NCI-H2107 treated with DMSO at 0.1 percent for 48 hours (cell line): ENCODE measurements around the gene TKT.
"Not testable (repeated sequence)": the region's sequence is repeated elsewhere in the genome, so short reads cannot be mapped to it uniquely, and the experiment has no call there.

Experiments used
- DNase-seq: peaks from one replicate; lab custom pipeline; 2025; ENCODE audit not compliant: unreplicated experiment; lab: John Stamatoyannopoulos, UW

The TKT gene, protein sequence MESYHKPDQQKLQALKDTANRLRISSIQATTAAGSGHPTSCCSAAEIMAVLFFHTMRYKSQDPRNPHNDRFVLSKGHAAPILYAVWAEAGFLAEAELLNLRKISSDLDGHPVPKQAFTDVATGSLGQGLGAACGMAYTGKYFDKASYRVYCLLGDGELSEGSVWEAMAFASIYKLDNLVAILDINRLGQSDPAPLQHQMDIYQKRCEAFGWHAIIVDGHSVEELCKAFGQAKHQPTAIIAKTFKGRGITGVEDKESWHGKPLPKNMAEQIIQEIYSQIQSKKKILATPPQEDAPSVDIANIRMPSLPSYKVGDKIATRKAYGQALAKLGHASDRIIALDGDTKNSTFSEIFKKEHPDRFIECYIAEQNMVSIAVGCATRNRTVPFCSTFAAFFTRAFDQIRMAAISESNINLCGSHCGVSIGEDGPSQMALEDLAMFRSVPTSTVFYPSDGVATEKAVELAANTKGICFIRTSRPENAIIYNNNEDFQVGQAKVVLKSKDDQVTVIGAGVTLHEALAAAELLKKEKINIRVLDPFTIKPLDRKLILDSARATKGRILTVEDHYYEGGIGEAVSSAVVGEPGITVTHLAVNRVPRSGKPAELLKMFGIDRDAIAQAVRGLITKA

DNA sequence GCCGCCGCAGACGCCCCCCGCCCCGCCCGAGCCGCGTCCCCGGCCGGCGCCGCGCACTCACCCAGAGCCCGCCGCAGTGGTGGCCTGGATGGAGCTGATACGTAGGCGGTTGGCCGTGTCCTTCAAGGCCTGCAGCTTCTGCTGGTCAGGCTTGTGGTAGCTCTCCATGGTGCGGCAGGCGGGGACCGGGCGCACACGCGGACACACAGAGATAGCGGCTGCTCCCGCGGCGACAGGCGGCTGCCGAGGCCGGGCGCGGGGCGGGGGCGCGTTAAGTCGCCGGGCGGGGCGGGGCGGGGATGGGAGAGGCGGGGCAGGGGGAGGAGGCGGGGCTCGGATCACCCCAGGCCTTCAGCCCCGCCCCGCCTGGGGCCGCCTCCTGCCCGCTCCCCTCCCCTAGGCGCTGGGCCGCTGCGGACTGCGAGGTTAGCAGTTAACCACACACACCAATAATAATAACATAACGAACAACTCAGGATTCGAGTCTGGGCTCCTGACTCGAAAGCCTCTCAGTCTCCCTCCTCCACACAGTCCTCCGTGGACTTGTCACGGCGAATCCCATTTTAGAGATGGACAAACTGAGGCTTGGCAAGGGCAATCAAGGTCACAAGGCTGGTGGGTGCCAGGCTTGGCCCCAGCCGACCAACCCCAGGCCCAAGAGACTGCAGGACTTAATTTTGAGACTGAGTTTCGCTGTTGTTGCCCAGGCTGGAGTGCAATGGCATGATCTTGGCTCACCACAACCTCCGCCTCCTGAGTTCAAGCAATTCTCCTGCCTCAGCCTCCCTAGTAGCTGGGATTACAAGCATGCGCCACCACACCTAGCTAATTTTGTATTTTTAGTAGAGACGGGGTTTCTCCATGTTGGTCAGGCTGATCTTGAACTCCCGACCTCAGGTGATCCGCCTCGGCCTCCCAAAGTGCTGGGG, at the start of gene TKT:
TSS of gene TKT (minus strand) at position 248 of the 929 bp plus-strand sequence. CDS start at position 168, 80 bp downstream.
- DNase-seq: peak; percentile 30

- DNase-seq: no peak
Observed at GRCh38 chr3:53303957-53304356, 48.1 kb upstream of the TKT start.

DNA sequence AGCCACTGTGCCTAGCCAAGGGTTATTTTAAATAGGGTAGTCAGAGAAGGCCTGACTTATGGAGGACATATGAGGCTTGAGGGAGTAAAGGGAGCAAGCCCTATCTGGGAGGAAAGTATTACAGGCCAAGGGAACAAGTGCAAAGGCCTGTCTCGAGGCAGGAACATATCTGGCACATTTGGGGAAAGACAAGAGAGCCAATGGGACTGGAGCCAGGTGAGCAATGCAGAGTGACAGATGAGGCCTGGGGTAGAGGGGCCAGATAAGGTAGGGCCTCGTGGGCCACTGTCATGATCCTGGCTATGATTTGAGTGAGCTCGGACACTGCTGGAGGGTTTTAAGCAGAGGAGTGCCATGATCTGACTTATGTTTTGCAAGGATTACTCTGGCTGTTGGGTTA, 47.7 kb upstream of the TKT start:
- no peak for DNase-seq

- no peak for DNase-seq
Observed at GRCh38 chr3:53300826-53301225, 45.0 kb upstream of the TKT start.

DNA sequence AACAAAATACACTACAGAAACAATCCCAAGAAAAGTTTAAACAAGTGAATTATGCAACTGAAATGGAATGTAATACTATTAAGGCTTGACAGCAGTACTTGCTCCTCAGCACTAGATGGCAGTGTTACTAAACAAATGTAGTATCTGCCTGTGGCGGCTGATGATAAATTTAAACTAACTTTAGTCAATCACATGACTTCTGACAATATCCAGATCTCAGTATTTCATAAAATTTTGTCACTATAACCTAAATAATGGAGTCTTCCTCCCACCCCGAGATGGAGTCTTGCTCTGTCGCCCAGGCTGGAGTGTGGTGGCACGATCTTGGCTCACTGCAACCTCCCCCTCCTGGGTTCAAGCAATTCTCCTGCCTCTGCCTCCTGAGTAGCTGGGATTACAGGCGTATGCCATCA, 43.8 kb upstream of the TKT start:
- peak; percentile 31 for DNase-seq

GRCh38 chr3:53295410-53295809, 39.6 kb upstream of the TKT start:
- DNase-seq: no peak

GRCh38 chr3:53293867-53294266, 38.0 kb upstream of the TKT start:
- no peak for DNase-seq

DNA sequence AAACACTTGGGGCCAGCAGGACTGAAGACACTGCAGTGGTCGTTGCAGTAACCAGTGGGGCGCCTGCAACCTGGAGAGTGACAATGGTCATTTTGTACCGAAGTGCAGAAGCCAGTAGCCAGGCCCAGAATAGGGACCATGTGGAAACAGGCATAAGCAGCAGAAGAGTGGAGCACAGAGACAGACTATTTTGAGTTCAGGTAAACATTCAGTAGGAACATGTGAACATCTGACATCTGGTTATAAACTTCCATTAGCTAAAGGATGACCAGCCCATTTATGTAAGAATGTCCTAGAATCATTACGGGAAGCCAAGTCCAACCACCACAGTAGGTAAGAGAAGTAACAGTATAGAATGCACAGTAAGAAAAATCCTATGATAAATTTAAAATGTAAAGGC, 32.4 kb upstream of the TKT start:
- no peak for DNase-seq

DNA sequence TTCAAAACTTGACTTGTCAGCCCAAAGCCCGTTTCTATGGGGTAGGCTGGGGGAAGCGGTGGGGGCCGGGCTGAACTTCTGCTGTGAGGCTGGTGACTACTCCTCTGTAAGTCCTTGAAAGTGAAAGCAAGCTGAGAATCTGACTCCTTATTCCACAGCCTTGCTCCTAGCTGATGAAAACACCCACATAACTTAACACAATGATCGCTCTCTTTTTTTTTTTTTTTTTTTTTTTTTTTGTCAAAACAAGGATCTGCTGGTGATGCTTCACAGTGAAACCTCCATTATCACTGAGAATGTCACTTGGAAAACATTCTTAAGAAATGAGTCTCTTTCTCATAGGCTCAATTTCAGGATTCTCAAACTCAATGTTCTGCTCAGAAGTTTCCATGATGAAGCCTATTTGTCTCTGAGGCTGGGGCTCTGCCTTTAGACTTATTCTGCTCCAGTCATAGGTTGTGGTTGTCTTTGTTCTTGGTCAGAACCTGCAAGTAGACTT, 31.4 kb upstream of the TKT start:
- no peak for DNase-seq

DNA sequence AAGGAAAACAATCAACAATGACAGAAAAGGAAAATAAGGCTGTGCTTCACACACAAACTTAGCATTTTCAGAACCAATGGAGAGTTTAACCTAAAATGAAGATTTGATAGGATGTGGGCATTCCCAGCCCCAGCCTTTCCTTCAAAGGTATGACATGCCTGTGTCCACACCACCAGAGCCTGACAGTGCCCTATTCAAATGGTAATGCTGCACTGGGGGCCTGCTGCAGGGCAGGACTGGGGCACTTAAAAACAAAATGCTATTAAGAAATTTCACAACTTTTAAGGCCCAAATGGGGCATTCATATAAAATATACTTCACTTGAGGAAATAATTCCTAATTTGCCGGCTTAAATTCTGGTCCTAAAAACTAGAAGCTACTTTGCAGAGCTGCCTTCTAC, 30.9 kb upstream of the TKT start:
- no peak for DNase-seq

DNA sequence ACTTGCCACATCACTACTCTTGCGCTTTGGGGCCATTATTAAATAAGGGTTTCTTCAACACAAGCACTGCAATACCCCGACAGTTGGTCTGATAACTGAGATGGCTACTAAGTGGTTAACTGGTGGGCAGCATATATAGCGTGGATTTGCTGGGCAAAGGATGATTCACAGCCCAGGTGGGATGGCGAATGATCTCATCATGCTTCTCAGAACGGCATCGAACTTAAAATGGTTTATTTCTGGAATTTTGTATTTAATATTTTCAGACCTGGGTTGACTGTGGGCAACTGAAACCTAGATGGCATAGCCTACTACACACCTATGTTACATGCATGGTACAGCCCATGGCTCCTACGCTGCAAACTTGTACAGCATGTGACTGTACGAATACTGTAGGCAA, 26.8 kb upstream of the TKT start:
- no peak for DNase-seq

DNA sequence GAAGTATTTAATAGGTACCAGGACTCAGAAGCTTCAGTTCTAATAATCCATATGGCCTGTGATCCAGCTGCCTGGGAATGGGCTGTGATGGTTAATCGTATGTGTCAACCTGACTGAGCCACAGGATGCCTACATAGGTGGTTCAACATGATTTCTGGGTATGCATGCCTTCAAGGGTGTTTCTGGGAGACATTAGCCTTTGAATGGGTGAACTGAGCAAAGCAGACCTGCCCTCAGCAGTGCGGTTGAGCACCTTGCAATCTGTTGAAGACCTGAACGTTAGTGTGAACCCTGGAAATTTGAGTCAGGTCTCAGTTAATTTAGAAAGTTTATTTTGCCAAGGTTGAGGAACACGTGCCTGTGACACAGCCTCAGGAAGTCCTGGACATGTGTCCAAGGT, 22.8 kb upstream of the TKT start:
- DNase-seq: no peak

DNA sequence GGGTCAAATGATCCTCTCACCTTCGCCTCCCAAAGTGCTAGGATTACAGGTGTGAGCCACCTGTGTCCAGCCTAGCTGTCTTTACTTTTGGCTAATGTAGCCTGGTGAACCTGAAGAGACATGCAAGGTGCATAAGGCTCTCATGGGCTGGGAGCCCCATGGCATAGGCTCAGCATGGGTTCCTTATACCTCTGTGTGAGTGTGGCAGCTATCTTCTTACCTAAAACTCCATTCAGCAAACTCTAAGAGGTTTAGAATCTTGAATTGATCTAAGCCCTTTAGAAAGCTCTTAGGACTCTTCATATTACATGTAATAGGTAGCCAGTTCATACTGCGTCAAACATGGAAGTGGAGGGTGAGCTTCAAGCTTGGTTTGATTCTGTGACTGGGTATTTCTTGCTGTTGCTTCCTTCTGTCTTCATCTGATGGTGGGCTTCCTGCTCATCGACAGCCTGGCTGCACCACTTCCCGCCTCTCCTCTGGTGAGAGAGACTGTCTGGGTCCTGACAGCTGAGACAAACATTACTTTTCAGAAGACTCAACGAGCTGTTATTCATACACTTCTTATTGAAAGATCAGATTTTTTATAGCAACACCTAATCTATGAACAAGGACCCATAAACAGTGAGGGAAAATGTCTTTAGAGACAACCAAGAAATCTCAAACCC, 19.2 kb upstream of the TKT start:
- DNase-seq: no peak

DNA sequence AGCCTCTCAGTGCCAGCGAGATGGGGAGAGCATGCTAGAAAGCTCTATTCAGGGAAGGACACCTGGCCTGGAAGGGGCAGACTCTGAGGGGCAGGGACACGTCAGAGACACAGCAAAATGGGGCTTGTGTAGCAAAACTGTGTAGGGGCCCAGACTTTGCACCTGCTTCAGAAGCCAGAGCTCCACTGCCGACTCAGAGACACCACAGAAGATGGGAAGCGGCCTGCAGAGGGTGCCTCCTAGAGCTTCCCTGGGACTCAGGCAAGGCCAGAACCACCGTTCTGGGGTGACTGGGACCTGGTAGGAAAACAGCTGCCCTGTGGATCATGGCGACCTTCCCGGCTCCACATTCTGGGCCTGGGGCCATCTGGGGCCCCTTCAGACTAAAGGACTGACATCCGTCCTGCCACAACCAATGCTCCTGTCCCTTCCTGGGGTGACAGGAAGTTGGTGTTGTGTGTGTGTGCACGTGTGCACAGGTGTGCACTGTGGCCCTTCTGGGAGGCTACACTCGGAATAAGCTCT, 17.4 kb upstream of the TKT start:
- DNase-seq: no peak

DNA sequence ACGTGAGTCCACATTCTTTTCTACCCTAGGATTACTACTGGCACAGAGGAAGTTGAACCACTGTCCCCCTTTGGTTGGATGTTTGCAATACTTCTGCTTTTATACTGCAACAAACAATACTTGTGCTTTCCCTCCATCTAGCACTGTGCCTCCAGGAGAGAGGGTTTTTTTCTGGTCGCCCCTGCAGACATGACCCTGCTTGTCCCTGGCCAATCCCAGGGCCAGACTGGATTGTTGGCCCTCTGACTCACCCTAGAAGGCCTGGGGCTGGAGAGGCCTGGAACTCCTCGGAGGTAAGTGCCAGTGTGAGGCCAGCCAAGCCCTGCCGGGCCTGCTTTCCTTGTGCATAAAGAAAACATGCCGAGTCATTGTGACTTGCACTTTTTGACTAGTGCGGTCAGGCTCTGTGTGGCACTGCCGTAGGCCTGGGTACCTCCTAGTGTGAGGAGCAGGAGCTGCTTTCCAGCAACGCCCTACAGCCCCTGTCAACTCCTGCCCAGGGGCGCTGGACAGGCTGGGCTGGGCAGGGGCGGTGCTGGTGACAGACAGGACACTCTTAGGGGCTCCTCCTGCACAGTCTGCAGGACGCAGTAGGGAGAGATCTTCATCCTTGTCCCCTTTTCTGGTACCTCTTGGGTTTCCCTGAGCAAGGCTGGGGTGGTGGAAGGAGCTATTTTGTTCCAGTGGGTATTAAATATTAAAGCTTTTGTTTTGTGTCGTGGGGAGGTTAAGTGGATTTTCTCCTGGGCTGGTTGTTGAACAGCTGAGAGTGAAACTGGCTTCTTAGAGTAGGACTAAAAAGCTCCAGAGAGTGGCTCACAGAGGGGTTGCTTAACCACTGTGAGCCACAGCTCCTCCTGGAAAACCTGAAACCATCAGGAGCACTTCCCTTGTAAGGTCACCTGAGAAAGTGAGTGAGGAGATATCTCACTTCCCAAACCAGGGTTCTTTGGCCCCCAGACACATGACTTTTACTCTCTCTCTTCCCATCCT, 14.4 kb upstream of the TKT start:
- DNase-seq: peak; percentile 45

DNA sequence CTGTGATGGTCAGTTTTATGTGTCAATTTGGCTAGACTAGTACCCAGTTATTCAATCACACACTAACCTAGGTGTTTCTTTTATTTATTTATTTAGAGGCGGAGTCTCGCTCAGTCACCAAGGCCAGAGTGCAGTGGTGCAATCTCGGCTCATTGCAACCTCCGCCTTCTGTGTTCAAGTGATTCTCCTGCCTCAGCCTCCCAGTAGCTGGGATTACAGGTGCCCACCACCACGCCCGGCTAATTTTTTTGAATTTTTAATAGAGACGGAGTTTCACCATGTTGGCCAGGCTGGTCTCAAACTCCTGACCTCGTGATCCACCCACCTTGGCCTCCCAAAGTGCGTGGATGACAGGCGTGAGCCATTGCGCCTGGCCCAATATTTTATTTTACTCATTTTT, 13.4 kb upstream of the TKT start:
- not testable (repeated sequence) for DNase-seq

DNA sequence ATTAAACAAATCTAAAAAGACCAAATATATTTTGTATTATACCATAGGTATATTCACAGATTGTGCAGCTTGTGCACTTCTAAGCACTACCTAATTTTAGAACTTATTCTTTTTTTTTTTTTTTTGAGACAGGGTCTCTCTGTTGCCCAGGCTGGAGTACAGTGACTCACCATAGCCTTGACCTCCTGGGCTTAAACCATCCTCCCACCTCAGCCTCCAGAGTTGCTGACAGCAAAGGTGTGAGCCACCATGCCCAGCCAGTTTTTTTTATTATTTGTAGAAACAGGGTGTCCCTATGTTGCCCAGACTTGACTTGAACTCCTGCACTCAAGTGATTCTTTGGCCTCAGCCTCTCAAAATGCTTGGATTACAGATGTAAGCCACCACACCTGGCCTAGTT, 11.9 kb upstream of the TKT start:
- DNase-seq: no peak

GRCh38 chr3:53264718-53265117, 8.9 kb upstream of the TKT start:
- no peak for DNase-seq

DNA sequence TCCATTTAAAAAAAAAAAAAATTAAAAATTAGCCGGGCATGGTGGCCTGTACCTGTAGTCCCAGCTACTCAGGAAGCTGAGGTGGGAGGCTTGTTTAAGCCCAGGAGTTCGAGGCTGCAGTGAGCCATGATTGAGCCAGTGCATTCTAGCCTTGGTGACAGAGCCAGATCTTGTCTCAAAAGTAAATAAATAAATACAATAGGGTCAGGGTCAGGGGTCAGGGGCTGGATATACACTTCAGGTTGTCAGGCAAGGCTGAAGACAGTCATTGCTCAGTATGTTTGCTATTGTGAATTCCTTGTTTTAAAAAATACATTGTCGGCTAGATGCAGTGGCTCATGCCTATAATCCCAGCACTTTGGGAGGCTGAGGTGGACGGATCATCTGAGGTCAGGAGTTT, 8.1 kb upstream of the TKT start:
- no peak for DNase-seq
